ENCODE data around the gene ABCC4.

GRCh38 chr13:95234242-95234641 is 67.0 kb downstream of the ABCC4 start:
- no peak for TF ChIP-seq CTCF (IDR thresholded peaks at IDR 0.05)
- no peak for TF ChIP-seq POLR2A (IDR thresholded peaks at IDR 0.05)

Data from vagina (tissue), 2 donors.